H1 (cell line): Measurements from ENCODE around the gene UPF2. TPM values are rescaled to one million over a fixed set of nuclear protein-coding genes. Genes with fewer than 3 reads are reported as not detected.

Source experiments
- CTCF ChIA-PET: fragments of 300-600 bp; sonication (Branson Sonifier 250); formaldehyde crosslinking; loops from one replicate; lab custom pipeline; 2021; ENCODE audit not compliant: partially characterized antibody; lab: Charles Lee
- POLR2A ChIA-PET: fragments of 300-600 bp; sonication (Branson Sonifier 250); formaldehyde crosslinking; loops from one replicate; lab custom pipeline; 2021; ENCODE audit warnings: inconsistent platforms; ENCODE audit not compliant: partially characterized antibody; lab: Charles Lee
- DNase-seq, 2 experiments: peaks; one replicate each; pipeline versions ENCODE4 v3.0.0 to v3.0.0-alpha.2; 2010 to 2022; ENCODE audit warnings: low spot score in 2 of 2, low read depth in 1 of 2, mixed read lengths in 1 of 2
- FAIRE-seq: peaks from 2 replicates; lab custom pipeline; 2011; peaks lifted over from hg19 to GRCh38; lab: Jason Lieb, UNC
- H2AFZ ChIP-seq: 2 replicates; pipeline ENCODE4 v1.8.1; 2012; ENCODE audit warnings: low read length, inconsistent platforms
- H2AK5ac ChIP-seq: 2 replicates; pipeline ENCODE4 v1.6.1; 2013; ENCODE audit warnings: low read depth, low read length
- H2BK120ac ChIP-seq: replicated peaks from 2 replicates; pipeline ENCODE3; 2013; ENCODE audit warnings: low read depth, low read length, inconsistent platforms
- H2BK12ac ChIP-seq: 2 replicates; pipeline ENCODE4 v1.6.1; 2013; ENCODE audit warnings: low read depth, low read length
- H2BK15ac ChIP-seq: 2 replicates; pipeline ENCODE4 v1.6.1; 2013; ENCODE audit warnings: low read length
- H2BK20ac ChIP-seq: 2 replicates; pipeline ENCODE4 v1.6.1; 2013; ENCODE audit warnings: low read length
- H2BK5ac ChIP-seq: 2 replicates; pipeline ENCODE4 v1.6.1; 2013; ENCODE audit warnings: low read depth, low read length
- H3K14ac ChIP-seq: 2 replicates; pipeline ENCODE4 v1.6.1; 2013; ENCODE audit warnings: inconsistent platforms; ENCODE audit not compliant: insufficient read length
- H3K18ac ChIP-seq: 2 replicates; pipeline ENCODE4 v1.6.1; 2013; ENCODE audit warnings: low read length; ENCODE audit errors: extremely low read depth
- H3K23ac ChIP-seq: 2 replicates; pipeline ENCODE4 v1.6.1; 2013; ENCODE audit warnings: inconsistent platforms; ENCODE audit not compliant: insufficient read length
- H3K23me2 ChIP-seq: 2 replicates; pipeline ENCODE4 v1.6.1; 2013; ENCODE audit warnings: low read depth, low read length
- H3K27ac ChIP-seq: 2 replicates; pipeline ENCODE4 v1.6.1; 2011; ENCODE audit warnings: low read depth, low read length, inconsistent platforms
- H3K27me3 ChIP-seq, 4 experiments: replicated peaks in 1 of 4; 1 replicate in 1 of 4; 2 replicates in 3 of 4; pipeline versions ENCODE4 v1.6.1 to v1.8.1; 2011 to 2013; ENCODE audit warnings: low read length in 3 of 4, mild to moderate bottlenecking in 3 of 4, inconsistent platforms in 2 of 4, mixed read lengths in 2 of 4, moderate library complexity in 1 of 4; ENCODE audit not compliant: control insufficient read depth in 3 of 4, insufficient read depth in 3 of 4; ENCODE audit errors: extremely low read depth in 1 of 4
- H3K36me3 ChIP-seq, 4 experiments: 2 replicates each; pipeline versions ENCODE4 v1.6.1 to v1.8.1; 2011 to 2013; ENCODE audit warnings: mild to moderate bottlenecking in 4 of 4, low read length in 3 of 4, moderate library complexity in 2 of 4, control low read depth in 1 of 4, inconsistent platforms in 1 of 4; ENCODE audit not compliant: insufficient read depth in 4 of 4, control insufficient read depth in 2 of 4
- H3K4ac ChIP-seq: replicated peaks from 2 replicates; pipeline ENCODE3; 2013; ENCODE audit warnings: low read length, low read depth, mixed read lengths, inconsistent platforms; ENCODE audit not compliant: insufficient read length
- H3K4me1 ChIP-seq, 4 experiments: replicated peaks in 1 of 4; 1 replicate in 1 of 4; 2 replicates in 3 of 4; pipeline versions ENCODE4 v1.6.1 to v1.8.1; 2011 to 2013; ENCODE audit warnings: low read length in 3 of 4, inconsistent platforms in 2 of 4, mixed read lengths in 1 of 4; ENCODE audit not compliant: insufficient read depth in 4 of 4, control insufficient read depth in 3 of 4
- H3K4me2 ChIP-seq, 2 experiments: 2 replicates each; pipeline versions ENCODE4 v1.6.1 to v1.8.1; 2011 to 2013; ENCODE audit warnings: low read depth in 2 of 2, low read length in 2 of 2, control low read depth in 1 of 2, inconsistent platforms in 1 of 2, mild to moderate bottlenecking in 1 of 2; ENCODE audit not compliant: insufficient read depth in 1 of 2
- H3K4me3 ChIP-seq, 4 experiments: fragments of 200-600, 300-600 bp in 1 of 4; sonication (generic), shearing (Covaris generic), sonication (Bioruptor Twin) in 1 of 4; 2 replicates each; pipeline versions ENCODE4 v1.5.1 to v1.8.1; 2011 to 2016; ENCODE audit warnings: low read length in 4 of 4, low read depth in 3 of 4, control low read depth in 2 of 4, inconsistent platforms in 2 of 4, mild to moderate bottlenecking in 2 of 4, mixed read lengths in 1 of 4, moderate library complexity in 1 of 4; ENCODE audit not compliant: insufficient read depth in 2 of 4; ENCODE audit errors: extremely low read depth in 1 of 4
- H3K56ac ChIP-seq: replicated peaks from 2 replicates; pipeline ENCODE3; 2013; ENCODE audit warnings: low read depth, mild to moderate bottlenecking, mixed read lengths, low read length, inconsistent platforms; ENCODE audit not compliant: insufficient read length
- H3K79me1 ChIP-seq: 2 replicates; pipeline ENCODE4 v1.6.1; 2013; ENCODE audit warnings: low read depth, low read length, control low read depth
- H3K79me2 ChIP-seq, 2 experiments: 2 replicates each; pipeline versions ENCODE4 v1.6.1 to v1.8.1; 2012 to 2013; ENCODE audit warnings: low read length in 2 of 2, mild to moderate bottlenecking in 2 of 2, inconsistent platforms in 1 of 2; ENCODE audit not compliant: insufficient read depth in 2 of 2, control insufficient read depth in 1 of 2
- H3K9ac ChIP-seq, 4 experiments: replicated peaks in 1 of 4; 1 replicate in 1 of 4; 2 replicates in 3 of 4; pipeline versions ENCODE4 v1.6.1 to v1.8.1; 2011 to 2013; ENCODE audit warnings: low read depth in 3 of 4, low read length in 3 of 4, control low read depth in 2 of 4, mild to moderate bottlenecking in 2 of 4, moderate library complexity in 2 of 4, inconsistent platforms in 1 of 4; ENCODE audit errors: extremely low read depth in 1 of 4
- H3K9me3 ChIP-seq, 2 experiments: 2 replicates each; pipeline versions ENCODE4 v1.6.1 to v1.8.1; 2012 to 2013; ENCODE audit warnings: mild to moderate bottlenecking in 2 of 2, moderate library complexity in 2 of 2, control low read depth in 1 of 2, inconsistent platforms in 1 of 2, low read depth in 1 of 2, low read length in 1 of 2, mixed read lengths in 1 of 2; ENCODE audit not compliant: insufficient read depth in 2 of 2
- H4K20me1 ChIP-seq, 2 experiments: replicated peaks in 1 of 2; 2 replicates each; pipeline versions ENCODE3 to v1.8.1; 2011 to 2013; ENCODE audit warnings: inconsistent platforms in 2 of 2, low read length in 2 of 2, mild to moderate bottlenecking in 1 of 2; ENCODE audit not compliant: insufficient read depth in 2 of 2, control insufficient read depth in 1 of 2
- H4K5ac ChIP-seq: 2 replicates; pipeline ENCODE4 v1.6.1; 2013; ENCODE audit warnings: low read length, low read depth, mixed read lengths, inconsistent platforms; ENCODE audit not compliant: insufficient read length
- H4K8ac ChIP-seq: 2 replicates; pipeline ENCODE4 v1.8.0; 2013; ENCODE audit warnings: mild to moderate bottlenecking, moderate library complexity, low read length, inconsistent platforms; ENCODE audit not compliant: insufficient read depth; ENCODE audit errors: extremely low read depth
- H4K91ac ChIP-seq: replicated peaks from 2 replicates; pipeline ENCODE3; 2013; ENCODE audit warnings: low read length, mixed read lengths, inconsistent platforms; ENCODE audit not compliant: insufficient read length
- ASH2L ChIP-seq: fragments of 200-600, 300-600 bp; sonication (generic); IDR thresholded peaks from one replicate; pipeline ENCODE4 v1.7.1; 2017; ENCODE audit warnings: low read length
- CBX8 ChIP-seq: fragments of 300-800, 300-1000 bp; sonication (generic); IDR thresholded peaks from 2 replicates; pipeline ENCODE4 v1.7.1; 2016; ENCODE audit warnings: low read depth, low read length, borderline replicate concordance
- CREB1 ChIP-seq: IDR thresholded peaks from 2 replicates; pipeline ENCODE4 v1.6.1; 2012; ENCODE audit warnings: inconsistent platforms
- GTF2F1 ChIP-seq: IDR thresholded peaks from 2 replicates; pipeline ENCODE4 v1.6.1; 2012; ENCODE audit warnings: low read depth, low read length, improper control_type of control experiment, borderline replicate concordance
- KDM5A ChIP-seq: fragments of 200-600 bp; IDR thresholded peaks from 2 replicates; pipeline ENCODE4 v1.7.1; 2012; ENCODE audit warnings: mild to moderate bottlenecking, low read length, inconsistent platforms, mixed read lengths
- POLR2AphosphoS5 ChIP-seq: IDR thresholded peaks from 2 replicates; pipeline ENCODE4 v1.6.1; 2011; ENCODE audit warnings: low read depth, low read length
- SIN3A ChIP-seq, 2 experiments: IDR thresholded peaks in 1 of 2; conservative IDR thresholded peaks in 1 of 2; 2 replicates each; pipeline ENCODE4 v1.6.1; 2011 to 2012; ENCODE audit warnings: low read length in 2 of 2, improper control_type of control experiment in 1 of 2, low read depth in 1 of 2, mild to moderate bottlenecking in 1 of 2
- TAF1 ChIP-seq: IDR thresholded peaks from 2 replicates; pipeline ENCODE4 v1.6.1; 2011; ENCODE audit warnings: mild to moderate bottlenecking, low read depth, low read length
- TAF7 ChIP-seq: optimal IDR thresholded peaks from 2 replicates; pipeline ENCODE3; 2011; ENCODE audit warnings: low read depth, mild to moderate bottlenecking, inconsistent platforms, low read length, moderate library complexity, borderline replicate concordance
- WGBS, 2 experiments: shearing (Covaris generic) in 1 of 2; methylation state at CpG; one replicate each; pipeline versions ENCODE4 v1.1.6 to v1.1.7; 2013 to 2015; ENCODE audit warnings: low lambda C conversion rate in 2 of 2, mixed read lengths in 2 of 2, inconsistent platforms in 1 of 2, low coverage in 1 of 2, missing lambda C conversion rate in 1 of 2; ENCODE audit not compliant: insufficient replicate concordance in 2 of 2, insufficient coverage in 1 of 2, insufficient read length in 1 of 2; ENCODE audit errors: extremely low coverage in 1 of 2, missing lambda C conversion rate in 1 of 2; 5-methylcytosine and 5-hydroxymethylcytosine counted together
- polyA plus RNA-seq, 7 experiments: library from polyadenylated mRNA; depleted of rRNA in 3 of 7; stranded (reverse) in 5 of 7; unstranded in 2 of 7; fragments of >200 nt in 5 of 7; fragments of 200-250 nt in 2 of 7; gene quantifications; 1 replicate in 5 of 7; 2 replicates in 1 of 7; 4 replicates in 1 of 7; pipeline versions ENCODE4 v1.2.1 to v1.2.3, GENCODE V29; 2011 to 2013; ENCODE audit warnings: missing spikeins in 2 of 7, mixed read lengths in 2 of 7
- total RNA-seq: library from RNA; stranded (reverse); fragmentation: NEBNext Ultra II Directional; extraction: Animal tissue kit (Norgen Biotek cat#: 25700); gene quantifications from 2 replicates; pipeline ENCODE4 v1.2.1, GENCODE V29; 2021
- TF ChIP-seq, protein P1 (sequence below): IDR thresholded peaks from 2 replicates; pipeline ENCODE4 v1.6.1; 2012; ENCODE audit warnings: inconsistent platforms
- TF ChIP-seq, protein P2 (sequence below), 3 experiments: IDR thresholded peaks; 1 replicate in 2 of 3; 2 replicates in 1 of 3; pipeline versions ENCODE4 v1.5.1 to v1.6.1; 2011; ENCODE audit warnings: low read length in 3 of 3, mild to moderate bottlenecking in 3 of 3, inconsistent platforms in 2 of 3, low read depth in 1 of 3, moderate library complexity in 1 of 3; ENCODE audit not compliant: insufficient read depth in 1 of 3; ENCODE audit errors: control extremely low read depth in 1 of 3

UPF2 gene
- total and polyA plus RNA-seq, 2 of the 8 experiments (the other 6 are each of a cell fraction or from before 2014, with no cell fraction given): 6.2 to 32.8 TPM

DNA sequence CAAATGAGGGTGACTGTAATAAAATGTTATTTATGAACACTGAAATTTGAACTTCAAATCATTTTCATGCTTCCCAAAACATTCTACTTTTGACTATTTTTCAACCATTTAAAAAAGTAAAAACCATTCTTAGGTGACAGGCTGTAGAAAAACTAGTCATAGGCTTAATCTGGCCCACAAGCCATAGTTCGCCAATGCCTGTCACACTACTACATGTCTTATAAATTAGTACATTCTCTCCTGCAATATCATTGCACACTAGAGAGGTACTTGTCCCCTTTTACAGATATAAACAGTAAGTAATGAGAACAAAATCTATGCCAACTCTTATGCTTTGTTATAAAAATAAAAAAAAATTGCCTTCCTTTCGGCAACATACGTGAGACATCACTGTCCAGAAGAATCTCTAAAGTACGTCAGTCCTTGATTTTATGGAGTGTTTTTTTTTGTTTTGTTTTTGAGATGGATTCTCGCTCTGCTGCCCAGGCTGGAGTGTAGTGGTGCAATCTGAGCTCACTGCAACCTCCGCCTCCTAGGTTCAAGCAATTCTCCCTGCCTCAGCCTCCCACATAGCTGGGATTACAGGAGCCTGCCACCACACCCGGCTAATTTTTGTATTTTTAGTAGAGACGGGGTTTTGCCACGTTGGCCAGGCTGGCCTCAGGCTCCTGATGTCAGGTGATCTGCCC, 23.2 kb downstream of the UPF2 start:
- Histone ChIP-seq H3K4ac (no peak overlapping the region), H3K14ac (no peak overlapping the region), H2BK15ac (no peak overlapping the region), H3K23me2 (no peaks in the 10 kb centered on the region), H2BK20ac (no peak overlapping the region), H2BK12ac (no peak overlapping the region), H3K4me3 (no peak overlapping the region), H3K36me3 (peaks cover 0 to 6% (median 0%) of the 10 kb centered on the region in 4 experiments; a peak in 1 of 8 replicates), H2BK120ac (no peak overlapping the region), H3K18ac (no peak overlapping the region), H3K9ac (no peak overlapping the region), H4K5ac (no peak overlapping the region), H3K9me3 (no peaks in the 10 kb centered on the region), H3K79me1 (no peaks in the 10 kb centered on the region), H3K23ac (no peak overlapping the region), H4K91ac (no peak overlapping the region), H3K27ac (no peak overlapping the region), H4K20me1 (peaks cover 0 to 3% of the 10 kb centered on the region in 2 experiments), H4K8ac (no peak overlapping the region), H3K79me2 (peaks cover 0 to 50% of the 10 kb centered on the region in 2 experiments; a peak in 2 of 4 replicates), H3K4me2 (no peak overlapping the region), H2BK5ac (no peak overlapping the region), H2AK5ac (no peak overlapping the region), H3K4me1 (no peaks in the 10 kb centered on the region), H2AFZ (no peak overlapping the region), H3K27me3 (no peaks in the 10 kb centered on the region), H3K56ac (no peak overlapping the region)
- ChIA-PET CTCF (no interaction called here), POLR2A (no interaction called here)
- 93% methylated on average over 9 of the region's 9 CpGs; no CpG with 5 or more reads in 1 of the 2 experiments for WGBS, 2 experiments
- no peak for DNase-seq
- FAIRE-seq: no peak
- TF ChIP-seq KDM5A: no peak
- no peak for TF ChIP-seq GTF2F1
- no peak for TF ChIP-seq POLR2AphosphoS5
- no peak for TF ChIP-seq TAF1
- no peak for TF ChIP-seq SIN3A (conservative IDR thresholded peaks at IDR 0.05 in 1 of 2, IDR thresholded peaks at IDR 0.05 in 1 of 2; ENCODE audit: low read depth in 1 of 2, low read length in 2 of 2)
- TF ChIP-seq CREB1: no peak
- TF ChIP-seq CBX8: no peak
- TF ChIP-seq, protein P1, sequence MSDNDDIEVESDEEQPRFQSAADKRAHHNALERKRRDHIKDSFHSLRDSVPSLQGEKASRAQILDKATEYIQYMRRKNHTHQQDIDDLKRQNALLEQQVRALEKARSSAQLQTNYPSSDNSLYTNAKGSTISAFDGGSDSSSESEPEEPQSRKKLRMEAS: no peak
- TF ChIP-seq TAF7: no peak
- TF ChIP-seq ASH2L: no peak
- TF ChIP-seq, protein P2, sequence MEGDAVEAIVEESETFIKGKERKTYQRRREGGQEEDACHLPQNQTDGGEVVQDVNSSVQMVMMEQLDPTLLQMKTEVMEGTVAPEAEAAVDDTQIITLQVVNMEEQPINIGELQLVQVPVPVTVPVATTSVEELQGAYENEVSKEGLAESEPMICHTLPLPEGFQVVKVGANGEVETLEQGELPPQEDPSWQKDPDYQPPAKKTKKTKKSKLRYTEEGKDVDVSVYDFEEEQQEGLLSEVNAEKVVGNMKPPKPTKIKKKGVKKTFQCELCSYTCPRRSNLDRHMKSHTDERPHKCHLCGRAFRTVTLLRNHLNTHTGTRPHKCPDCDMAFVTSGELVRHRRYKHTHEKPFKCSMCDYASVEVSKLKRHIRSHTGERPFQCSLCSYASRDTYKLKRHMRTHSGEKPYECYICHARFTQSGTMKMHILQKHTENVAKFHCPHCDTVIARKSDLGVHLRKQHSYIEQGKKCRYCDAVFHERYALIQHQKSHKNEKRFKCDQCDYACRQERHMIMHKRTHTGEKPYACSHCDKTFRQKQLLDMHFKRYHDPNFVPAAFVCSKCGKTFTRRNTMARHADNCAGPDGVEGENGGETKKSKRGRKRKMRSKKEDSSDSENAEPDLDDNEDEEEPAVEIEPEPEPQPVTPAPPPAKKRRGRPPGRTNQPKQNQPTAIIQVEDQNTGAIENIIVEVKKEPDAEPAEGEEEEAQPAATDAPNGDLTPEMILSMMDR (IDR thresholded peaks at IDR 0.05; ENCODE audit: control extremely low read depth in 1 of 3, insufficient read depth in 1 of 3, low read depth in 1 of 3, low read length in 3 of 3): no peak
